NCI-H2227 (cell line): ENCODE data around the gene ITPR1.
A peak's percentile ranks its signal among the peaks of the same experiment; 100 is the strongest.

ENCODE experiments used
- DNase-seq: peaks from one replicate; lab custom pipeline; 2025; ENCODE audit not compliant: unreplicated experiment; lab: John Stamatoyannopoulos, UW

ITPR1 gene

GRCh38 chr3:4508048-4508981, 15.2 kb downstream of the ITPR1 start:
- DNase-seq = no peak

GRCh38 chr3:4509043-4509442, 15.9 kb downstream of the ITPR1 start:
- DNase-seq = no peak

GRCh38 chr3:4509983-4510755, 17.0 kb downstream of the ITPR1 start:
- DNase-seq = no peak

GRCh38 chr3:4511491-4512262, 18.5 kb downstream of the ITPR1 start:
- DNase-seq = no peak

GRCh38 chr3:4512895-4513616, 19.9 kb downstream of the ITPR1 start:
- peak; percentile 65 for DNase-seq

GRCh38 chr3:4514321-4514720, 21.2 kb downstream of the ITPR1 start:
- DNase-seq = no peak

- no peak for DNase-seq
These were observed 21.8 kb downstream of the ITPR1 start for GRCh38 chr3:4514916-4515315.

- no peak for DNase-seq
These were observed 22.9 kb downstream of the ITPR1 start for GRCh38 chr3:4515916-4516579.

GRCh38 chr3:4517093-4517492, 23.9 kb downstream of the ITPR1 start:
- DNase-seq = no peak

GRCh38 chr3:4517643-4518311, 24.6 kb downstream of the ITPR1 start:
- no peak for DNase-seq

GRCh38 chr3:4520033-4520816, 27.1 kb downstream of the ITPR1 start:
- DNase-seq = no peak

GRCh38 chr3:4522947-4523346, 29.8 kb downstream of the ITPR1 start:
- DNase-seq = no peak

- DNase-seq = no peak
These were observed 30.9 kb downstream of the ITPR1 start for GRCh38 chr3:4523710-4524698.

- DNase-seq = no peak
These were observed 32.5 kb downstream of the ITPR1 start for GRCh38 chr3:4525560-4526223.

- DNase-seq = no peak
These were observed 35.2 kb downstream of the ITPR1 start for GRCh38 chr3:4528320-4528719.

GRCh38 chr3:4528819-4529600, 35.9 kb downstream of the ITPR1 start:
- DNase-seq = no peak
